ENCODE data around the gene MID1IP1.

Gene MID1IP1

DNA sequence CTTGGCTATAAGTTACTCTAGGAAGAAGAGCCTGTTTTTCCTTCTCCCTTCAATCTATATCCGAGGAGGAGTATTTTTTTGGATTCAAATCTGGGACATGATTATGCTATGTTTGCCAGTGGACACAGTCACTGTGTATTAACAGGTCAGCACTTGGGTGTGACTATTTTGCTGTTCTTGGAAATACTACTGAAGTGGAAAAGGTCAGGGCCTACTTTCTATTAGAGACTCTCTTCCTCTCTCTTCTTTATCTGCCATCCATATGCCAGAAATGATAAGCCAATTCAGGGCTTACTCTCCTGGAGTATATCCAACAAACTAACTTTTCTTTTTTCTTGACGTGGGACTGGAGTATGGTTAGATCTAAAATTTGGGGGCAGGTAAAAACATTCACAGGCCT lies 40.5 kb downstream of the MID1IP1 start:
- Histone ChIP-seq H3K27ac (ENCODE audit: low read depth, low read length) (no peak overlapping the region), H3K4me3 (ENCODE audit: low read depth in 1 of 2, low read length in 2 of 2) (no peak overlapping the region), H3K9me3 (ENCODE audit: control insufficient read depth in 1 of 2, low read length in 2 of 2) (no peaks in the 10 kb centered on the region), H3K9ac (ENCODE audit: low read depth in 1 of 2, low read length in 2 of 2) (no peak overlapping the region), H3K4me1 (ENCODE audit: control insufficient read depth in 1 of 2, insufficient read depth in 2 of 2, low read length in 2 of 2) (peaks cover 2 to 6% of the 10 kb centered on the region in 2 donors), H3K36me3 (ENCODE audit: control insufficient read depth in 1 of 2, insufficient read depth in 2 of 2, low read length in 2 of 2) (no peaks in the 10 kb centered on the region), H3K27me3 (ENCODE audit: control insufficient read depth in 1 of 2, insufficient read depth in 2 of 2, low read length in 2 of 2) (no peaks in the 10 kb centered on the region)

DNA sequence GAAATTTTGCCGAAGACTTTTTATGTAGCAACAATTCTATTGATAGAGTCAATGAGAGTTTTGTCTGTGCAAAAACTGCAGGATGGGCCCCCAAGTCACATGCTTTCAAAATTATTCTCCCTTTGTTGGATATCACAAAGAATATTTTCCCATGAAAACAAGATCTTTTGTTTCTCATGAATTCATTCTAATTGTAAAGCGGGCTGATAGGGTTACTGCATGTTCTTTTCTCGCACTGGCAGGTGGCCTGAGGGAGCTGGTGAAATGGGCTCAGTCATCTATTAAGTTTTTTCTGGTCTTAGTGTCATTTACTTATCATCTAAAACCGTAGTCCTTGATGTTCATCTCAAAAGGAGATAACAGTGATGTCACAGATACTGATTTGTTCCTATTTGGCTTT lies 44.2 kb downstream of the MID1IP1 start:
- Histone ChIP-seq H3K36me3 (ENCODE audit: control insufficient read depth in 1 of 2, insufficient read depth in 2 of 2, low read length in 2 of 2) (no peaks in the 10 kb centered on the region), H3K27ac (ENCODE audit: low read depth, low read length) (no peak overlapping the region), H3K9me3 (ENCODE audit: control insufficient read depth in 1 of 2, low read length in 2 of 2) (no peaks in the 10 kb centered on the region), H3K27me3 (ENCODE audit: control insufficient read depth in 1 of 2, insufficient read depth in 2 of 2, low read length in 2 of 2) (no peaks in the 10 kb centered on the region), H3K4me3 (ENCODE audit: low read depth in 1 of 2, low read length in 2 of 2) (no peak overlapping the region), H3K4me1 (ENCODE audit: control insufficient read depth in 1 of 2, insufficient read depth in 2 of 2, low read length in 2 of 2) (peaks cover 3 to 5% of the 10 kb centered on the region in 2 donors), H3K9ac (ENCODE audit: low read depth in 1 of 2, low read length in 2 of 2) (no peak overlapping the region)

DNA sequence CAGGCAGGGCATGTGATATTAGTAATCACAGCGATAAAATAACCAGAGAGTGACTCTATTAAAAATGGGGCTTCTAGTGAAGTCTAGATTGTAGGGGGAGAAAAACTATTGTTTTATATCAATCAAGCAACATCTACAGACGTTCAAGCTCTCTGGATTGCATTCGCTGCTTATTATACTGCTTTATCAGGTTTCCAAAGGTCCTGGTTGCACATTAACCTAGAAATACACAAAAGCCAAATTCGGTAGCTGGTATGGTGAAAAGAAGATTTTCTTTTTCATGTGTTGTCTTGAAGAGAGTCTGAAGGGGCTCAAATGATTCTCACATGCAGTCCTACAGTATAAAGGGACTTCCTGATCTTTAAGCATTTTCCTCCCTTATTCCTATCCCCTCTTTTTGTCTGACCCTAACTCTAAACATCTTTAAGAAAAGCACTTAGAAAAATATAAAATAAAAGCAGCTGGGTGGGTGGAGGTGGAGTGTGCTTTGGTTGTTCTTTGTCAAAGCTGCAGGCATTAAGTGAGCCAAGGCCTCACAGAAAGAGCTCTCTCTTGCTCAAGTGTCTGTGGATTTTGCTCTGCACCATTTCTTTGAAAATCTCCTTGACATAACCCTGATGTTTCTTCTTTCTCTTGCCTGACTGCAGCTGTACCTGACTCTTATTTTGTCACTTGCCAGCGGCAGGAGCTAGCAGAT lies 46.1 kb downstream of the MID1IP1 start:
- Histone ChIP-seq H3K4me3 (ENCODE audit: low read depth in 1 of 2, low read length in 2 of 2) (no peak overlapping the region), H3K9ac (ENCODE audit: low read depth in 1 of 2, low read length in 2 of 2) (no peak overlapping the region), H3K36me3 (ENCODE audit: control insufficient read depth in 1 of 2, insufficient read depth in 2 of 2, low read length in 2 of 2) (no peaks in the 10 kb centered on the region), H3K9me3 (ENCODE audit: control insufficient read depth in 1 of 2, low read length in 2 of 2) (no peaks in the 10 kb centered on the region), H3K4me1 (ENCODE audit: control insufficient read depth in 1 of 2, insufficient read depth in 2 of 2, low read length in 2 of 2) (peaks cover 3 to 5% of the 10 kb centered on the region in 2 donors), H3K27me3 (ENCODE audit: control insufficient read depth in 1 of 2, insufficient read depth in 2 of 2, low read length in 2 of 2) (no peaks in the 10 kb centered on the region), H3K27ac (ENCODE audit: low read depth, low read length) (no peak overlapping the region)

DNA sequence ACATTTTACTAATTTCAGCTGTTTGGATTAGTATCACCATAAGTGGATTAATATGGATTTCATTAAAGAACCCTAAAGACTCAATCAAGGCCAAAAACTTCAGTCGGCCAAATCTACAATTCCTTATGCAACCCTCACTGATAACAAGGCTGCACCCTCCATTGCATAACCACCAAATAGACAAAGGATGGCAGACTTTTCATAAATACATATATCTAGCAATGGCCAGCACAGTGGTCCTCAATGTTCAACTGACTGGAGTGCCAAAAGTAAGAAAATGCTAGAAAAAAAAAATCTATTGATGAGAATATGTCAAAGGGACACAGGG lies 46.6 kb downstream of the MID1IP1 start:
- Histone ChIP-seq H3K4me1 (ENCODE audit: control insufficient read depth in 1 of 2, insufficient read depth in 2 of 2, low read length in 2 of 2) (peaks cover 3 to 5% of the 10 kb centered on the region in 2 donors), H3K36me3 (ENCODE audit: control insufficient read depth in 1 of 2, insufficient read depth in 2 of 2, low read length in 2 of 2) (no peaks in the 10 kb centered on the region), H3K9ac (ENCODE audit: low read depth in 1 of 2, low read length in 2 of 2) (no peak overlapping the region), H3K9me3 (ENCODE audit: control insufficient read depth in 1 of 2, low read length in 2 of 2) (no peaks in the 10 kb centered on the region), H3K27ac (ENCODE audit: low read depth, low read length) (no peak overlapping the region), H3K27me3 (ENCODE audit: control insufficient read depth in 1 of 2, insufficient read depth in 2 of 2, low read length in 2 of 2) (no peaks in the 10 kb centered on the region), H3K4me3 (ENCODE audit: low read depth in 1 of 2, low read length in 2 of 2) (no peak overlapping the region)

DNA sequence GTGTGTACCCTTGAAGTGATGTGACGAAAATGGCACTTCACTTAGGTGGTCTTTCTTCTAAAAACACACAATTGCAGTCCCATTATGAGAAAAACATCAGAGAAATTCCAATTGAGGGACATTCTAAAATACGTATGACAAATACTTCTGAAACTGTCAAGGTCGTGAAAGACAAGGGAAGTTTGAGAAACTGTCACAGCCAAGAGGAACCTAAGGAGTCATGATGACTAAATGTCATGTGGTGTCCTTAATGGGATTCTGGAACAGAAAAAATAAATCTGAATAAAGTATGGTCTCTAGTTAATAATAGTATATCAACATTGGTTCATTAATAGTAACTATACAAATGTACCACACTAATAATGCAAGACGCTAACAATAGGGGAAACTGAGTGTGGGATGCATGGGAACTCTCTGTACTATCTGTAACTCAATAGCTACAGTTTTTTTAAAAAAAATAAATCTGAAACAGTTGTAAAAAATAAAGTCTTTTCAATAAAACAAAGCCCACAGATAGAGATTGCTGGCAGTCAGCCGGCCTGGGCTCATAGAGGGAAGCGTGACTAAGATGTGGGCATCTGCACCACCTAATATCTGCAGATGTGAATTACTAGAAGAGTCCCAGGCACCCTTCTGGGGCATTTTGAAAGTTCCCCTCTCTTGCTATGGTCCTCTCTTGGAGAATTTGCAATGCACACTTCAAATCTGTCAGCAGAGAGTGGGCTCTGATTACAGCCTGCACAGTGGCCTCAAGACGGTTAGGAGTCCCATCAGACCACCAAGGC lies 47.6 kb downstream of the MID1IP1 start:
- H3K27ac ChIP-seq (ENCODE audit: low read depth, low read length): no peak overlapping the region
- peaks cover 3 to 5% of the 10 kb centered on the region in 2 donors for H3K4me1 ChIP-seq (ENCODE audit: control insufficient read depth in 1 of 2, insufficient read depth in 2 of 2, low read length in 2 of 2)
- H3K27me3 ChIP-seq (ENCODE audit: control insufficient read depth in 1 of 2, insufficient read depth in 2 of 2, low read length in 2 of 2): no peaks in the 10 kb centered on the region
- H3K9me3 ChIP-seq (ENCODE audit: control insufficient read depth in 1 of 2, low read length in 2 of 2): no peaks in the 10 kb centered on the region
- H3K4me3 ChIP-seq (ENCODE audit: low read depth in 1 of 2, low read length in 2 of 2): no peak overlapping the region
- H3K36me3 ChIP-seq (ENCODE audit: control insufficient read depth in 1 of 2, insufficient read depth in 2 of 2, low read length in 2 of 2): no peaks in the 10 kb centered on the region
- no peak overlapping the region for H3K9ac ChIP-seq (ENCODE audit: low read depth in 1 of 2, low read length in 2 of 2)

DNA sequence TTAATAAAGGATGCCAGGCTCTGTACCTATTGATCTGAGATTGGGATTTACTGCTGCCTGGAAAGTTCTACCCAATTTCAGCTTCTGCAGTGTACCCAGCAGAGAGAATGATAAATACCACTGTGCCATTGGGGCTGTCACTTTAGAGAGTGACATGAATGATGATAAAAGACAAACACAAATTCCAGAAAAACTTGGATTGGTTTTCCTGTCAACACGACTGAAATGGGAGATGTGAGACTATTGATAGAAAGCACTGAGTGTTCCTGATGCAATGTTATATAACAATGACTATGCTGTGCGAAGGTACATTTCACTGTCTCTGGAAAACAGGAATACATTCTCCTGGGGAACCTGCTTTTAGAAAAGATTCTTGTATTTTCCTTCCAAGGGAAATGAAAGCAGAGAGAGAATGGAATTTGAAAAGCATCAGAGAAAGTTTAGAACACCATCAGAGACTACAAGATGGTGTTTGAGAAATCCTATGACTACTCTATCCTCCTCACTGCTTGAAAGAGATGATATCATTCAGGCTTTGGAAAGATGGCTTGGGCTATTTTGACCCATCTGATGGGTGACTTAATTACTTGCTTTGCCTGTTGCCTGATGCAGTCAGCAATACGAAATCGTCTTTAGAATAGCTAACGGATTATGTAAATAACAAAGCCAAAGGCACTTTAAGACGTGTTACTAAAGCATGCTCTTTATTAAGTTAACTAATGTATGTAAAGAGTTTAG lies 49.7 kb downstream of the MID1IP1 start:
- H3K27ac ChIP-seq (ENCODE audit: low read depth, low read length): no peak overlapping the region
- no peaks in the 10 kb centered on the region for H3K36me3 ChIP-seq (ENCODE audit: control insufficient read depth in 1 of 2, insufficient read depth in 2 of 2, low read length in 2 of 2)
- no peak overlapping the region for H3K9ac ChIP-seq (ENCODE audit: low read depth in 1 of 2, low read length in 2 of 2)
- no peaks in the 10 kb centered on the region for H3K27me3 ChIP-seq (ENCODE audit: control insufficient read depth in 1 of 2, insufficient read depth in 2 of 2, low read length in 2 of 2)
- peaks cover 3 to 5% of the 10 kb centered on the region in 2 donors for H3K4me1 ChIP-seq (ENCODE audit: control insufficient read depth in 1 of 2, insufficient read depth in 2 of 2, low read length in 2 of 2)
- no peak overlapping the region for H3K4me3 ChIP-seq (ENCODE audit: low read depth in 1 of 2, low read length in 2 of 2)
- H3K9me3 ChIP-seq (ENCODE audit: control insufficient read depth in 1 of 2, low read length in 2 of 2): no peaks in the 10 kb centered on the region

DNA sequence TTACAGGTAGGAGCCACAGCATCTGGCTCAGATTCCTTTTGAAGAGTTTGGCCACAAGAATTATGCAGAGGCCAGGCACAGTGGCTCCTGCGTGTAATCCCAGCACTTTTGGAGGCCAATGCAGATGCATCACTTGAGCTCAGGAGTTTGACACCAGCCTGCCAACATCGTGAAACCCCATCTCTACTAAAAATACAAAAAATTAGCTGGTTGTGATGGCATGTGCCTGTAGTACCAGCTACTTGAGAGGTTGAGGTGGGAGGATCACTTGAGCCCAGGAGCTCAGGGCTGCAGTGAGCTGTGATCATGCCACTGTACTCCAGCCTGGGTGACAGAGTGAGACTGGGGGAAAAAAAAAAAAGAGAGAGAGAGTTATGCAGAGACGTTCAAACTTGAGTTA lies 53.0 kb downstream of the MID1IP1 start:
- Histone ChIP-seq H3K4me3 (ENCODE audit: low read depth in 1 of 2, low read length in 2 of 2) (no peak overlapping the region), H3K4me1 (ENCODE audit: control insufficient read depth in 1 of 2, insufficient read depth in 2 of 2, low read length in 2 of 2) (no peaks in the 10 kb centered on the region), H3K9ac (ENCODE audit: low read depth in 1 of 2, low read length in 2 of 2) (no peak overlapping the region), H3K36me3 (ENCODE audit: control insufficient read depth in 1 of 2, insufficient read depth in 2 of 2, low read length in 2 of 2) (no peaks in the 10 kb centered on the region), H3K9me3 (ENCODE audit: control insufficient read depth in 1 of 2, low read length in 2 of 2) (no peaks in the 10 kb centered on the region), H3K27ac (ENCODE audit: low read depth, low read length) (no peak overlapping the region), H3K27me3 (ENCODE audit: control insufficient read depth in 1 of 2, insufficient read depth in 2 of 2, low read length in 2 of 2) (no peaks in the 10 kb centered on the region)
